A673 (cell line): ENCODE data around the gene METTL24. TPM values are rescaled to one million over a fixed set of nuclear protein-coding genes. Genes with fewer than 3 reads are reported as not detected.

Experiments used
- BruUV-seq: library from RNA; stranded (reverse); fragments of 400-500 nt; replicated peaks from 2 replicates; lab custom pipeline; 2021; lab: Mats Ljungman, UMichigan
- CTCF ChIA-PET: fragments of 300-600 bp; sonication (Branson Sonifier 250); formaldehyde crosslinking; loops from one replicate; lab custom pipeline; 2022; ENCODE audit warnings: antibody characterized with exemption; lab: Charles Lee
- POLR2A ChIA-PET: fragments of 300-600 bp; sonication (Branson Sonifier 250); formaldehyde crosslinking; loops from one replicate; lab custom pipeline; 2022; ENCODE audit warnings: antibody characterized with exemption; ENCODE audit not compliant: low non-redundant PET; lab: Charles Lee
- DNase-seq: peaks from one replicate; pipeline ENCODE4 v3.0.0-alpha.2; 2015; ENCODE audit warnings: low spot score
- H3K27ac ChIP-seq: fragments of 200-600 bp; sonication (generic); 2 replicates; pipeline ENCODE4 v1.5.1; 2016; ENCODE audit warnings: mixed run types, low read depth, mild to moderate bottlenecking, mixed read lengths, antibody characterized with exemption, low read length; ENCODE audit not compliant: poor library complexity, severe bottlenecking
- H3K27me3 ChIP-seq: fragments of 200-600 bp; sonication (generic); replicated peaks from 2 replicates; pipeline ENCODE4 v1.6.1; 2017; ENCODE audit warnings: mixed run types, low read depth, mild to moderate bottlenecking, mixed read lengths, antibody characterized with exemption, low read length; ENCODE audit not compliant: insufficient read depth, poor library complexity
- H3K36me3 ChIP-seq: fragments of 200-600 bp; sonication (generic); 2 replicates; pipeline ENCODE4 v1.6.1; 2016; ENCODE audit warnings: mixed run types, mild to moderate bottlenecking, mixed read lengths, antibody characterized with exemption, low read length; ENCODE audit not compliant: insufficient read depth, poor library complexity, severe bottlenecking
- H3K4me1 ChIP-seq: fragments of 200-600 bp; sonication (generic); 2 replicates; pipeline ENCODE4 v1.6.1; 2017; ENCODE audit warnings: mixed run types, mild to moderate bottlenecking, mixed read lengths, antibody characterized with exemption, low read length; ENCODE audit not compliant: insufficient read depth, poor library complexity, severe bottlenecking
- H3K4me3 ChIP-seq: fragments of 200-600 bp; sonication (generic); 2 replicates; pipeline ENCODE4 v1.5.1; 2016; ENCODE audit warnings: low read depth, mixed run types, mild to moderate bottlenecking, mixed read lengths, low read length; ENCODE audit not compliant: poor library complexity, severe bottlenecking
- H3K9me3 ChIP-seq: fragments of 200-600 bp; sonication (generic); 2 replicates; pipeline ENCODE4 v1.6.1; 2016; ENCODE audit warnings: mixed run types, low read depth, mild to moderate bottlenecking, mixed read lengths, antibody characterized with exemption, low read length; ENCODE audit not compliant: poor library complexity, severe bottlenecking
- EZH2 ChIP-seq: fragments of 200-600 bp; sonication (generic); IDR thresholded peaks from 2 replicates; pipeline ENCODE4 v1.6.1; 2017; ENCODE audit warnings: borderline replicate concordance, low read depth, mild to moderate bottlenecking, mixed read lengths, antibody characterized with exemption, low read length; ENCODE audit not compliant: poor library complexity, severe bottlenecking
- intact Hi-C: fragments of 100-400 bp; cut with micrococcal nuclease; formaldehyde crosslinking; loops from one replicate; pipeline ENCODE4 v1.10.0; 2022; ENCODE audit not compliant: unreplicated experiment
- total RNA-seq: library from RNA; stranded (reverse); gene quantifications from 2 replicates; pipeline ENCODE4 v1.2.3, GENCODE V29; 2021
- TF ChIP-seq, protein P1 (sequence below): fragments of 300-800, 200-600 bp; sonication (generic); conservative IDR thresholded peaks from 2 replicates; pipeline ENCODE4 v1.5.1; 2017; ENCODE audit warnings: low read depth, mild to moderate bottlenecking, antibody characterized with exemption, low read length, moderate library complexity, mixed read lengths

METTL24 gene
- total RNA-seq, 1 experiment from 2014 or later = 6.4 TPM

DNA sequence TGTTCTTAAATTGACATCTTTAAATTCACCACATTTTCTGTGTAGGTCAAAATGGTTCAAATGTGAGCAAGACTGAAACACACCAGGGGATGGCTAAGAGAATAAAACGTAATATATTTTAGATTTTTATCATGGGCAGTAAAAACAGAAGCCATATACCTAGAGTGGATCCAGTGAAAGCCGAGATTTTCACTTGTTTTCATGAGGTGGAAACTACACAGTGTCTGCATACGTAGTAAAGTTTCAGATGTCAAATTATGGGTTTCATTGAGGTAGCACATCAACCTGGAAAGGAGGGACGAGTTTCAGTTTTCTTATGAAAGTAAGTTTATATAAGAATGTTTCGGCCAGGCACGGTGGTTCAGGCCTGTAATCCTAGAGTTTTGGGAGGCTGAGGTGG lies 25.9 kb downstream of the METTL24 start:
- TF ChIP-seq, protein P1, sequence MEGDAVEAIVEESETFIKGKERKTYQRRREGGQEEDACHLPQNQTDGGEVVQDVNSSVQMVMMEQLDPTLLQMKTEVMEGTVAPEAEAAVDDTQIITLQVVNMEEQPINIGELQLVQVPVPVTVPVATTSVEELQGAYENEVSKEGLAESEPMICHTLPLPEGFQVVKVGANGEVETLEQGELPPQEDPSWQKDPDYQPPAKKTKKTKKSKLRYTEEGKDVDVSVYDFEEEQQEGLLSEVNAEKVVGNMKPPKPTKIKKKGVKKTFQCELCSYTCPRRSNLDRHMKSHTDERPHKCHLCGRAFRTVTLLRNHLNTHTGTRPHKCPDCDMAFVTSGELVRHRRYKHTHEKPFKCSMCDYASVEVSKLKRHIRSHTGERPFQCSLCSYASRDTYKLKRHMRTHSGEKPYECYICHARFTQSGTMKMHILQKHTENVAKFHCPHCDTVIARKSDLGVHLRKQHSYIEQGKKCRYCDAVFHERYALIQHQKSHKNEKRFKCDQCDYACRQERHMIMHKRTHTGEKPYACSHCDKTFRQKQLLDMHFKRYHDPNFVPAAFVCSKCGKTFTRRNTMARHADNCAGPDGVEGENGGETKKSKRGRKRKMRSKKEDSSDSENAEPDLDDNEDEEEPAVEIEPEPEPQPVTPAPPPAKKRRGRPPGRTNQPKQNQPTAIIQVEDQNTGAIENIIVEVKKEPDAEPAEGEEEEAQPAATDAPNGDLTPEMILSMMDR = no peak
- no peak for TF ChIP-seq EZH2

DNA sequence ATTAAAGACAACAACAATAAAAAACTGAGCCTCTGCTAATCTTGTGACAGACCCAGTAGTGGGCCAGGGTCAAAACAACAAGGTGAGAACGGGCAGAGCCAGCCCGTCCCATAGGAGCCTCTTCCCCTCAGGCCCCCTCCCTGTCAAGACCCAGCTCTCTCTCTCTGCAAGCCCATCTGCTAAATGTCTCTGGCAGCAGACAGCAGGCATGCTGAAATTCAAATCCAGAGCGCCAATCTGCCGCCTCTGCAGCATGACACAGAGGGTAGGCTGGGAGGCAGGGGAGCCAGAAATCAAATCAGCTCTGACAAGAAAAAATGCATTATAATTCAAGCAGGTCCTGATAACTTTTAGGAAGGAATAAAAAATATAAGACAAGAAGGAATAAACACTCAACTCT lies 26.3 kb downstream of the METTL24 start:
- TF ChIP-seq EZH2 = no peak
- TF ChIP-seq, protein P1 = no peak
- Histone ChIP-seq H3K4me1 (peaks cover 60% of the 10 kb centered on the region), H3K27me3 (no peaks in the 10 kb centered on the region), H3K4me3 (no peak overlapping the region), H3K36me3 (no peaks in the 10 kb centered on the region), H3K9me3 (no peaks in the 10 kb centered on the region), H3K27ac (peak overlapping the region; percentile 73)
- ChIA-PET CTCF (no interaction called here), POLR2A (no interaction called here)
- peak; percentile 76 for DNase-seq
- intact Hi-C loops = no loop called here
- no TSS peak for BruUV-seq

More for the DNA sequence above, 25.9 kb downstream of the METTL24 start:
- no peaks in the 10 kb centered on the region for H3K27me3 ChIP-seq
- peak overlapping the region; percentile 73 for H3K27ac ChIP-seq
- H3K36me3 ChIP-seq = no peaks in the 10 kb centered on the region
- intact Hi-C loops = no loop called here
- CTCF ChIA-PET = interaction anchor here (0.6 kb wide), 1 partner anchor 14 kb away, joined by 3 read pairs; no protein-coding TSS in a partner anchor
- peaks cover 56% of the 10 kb centered on the region for H3K4me1 ChIP-seq
- BruUV-seq = no TSS peak
- POLR2A ChIA-PET = no interaction called here
- H3K9me3 ChIP-seq = no peaks in the 10 kb centered on the region
- DNase-seq = no peak
- no peak overlapping the region for H3K4me3 ChIP-seq

DNA sequence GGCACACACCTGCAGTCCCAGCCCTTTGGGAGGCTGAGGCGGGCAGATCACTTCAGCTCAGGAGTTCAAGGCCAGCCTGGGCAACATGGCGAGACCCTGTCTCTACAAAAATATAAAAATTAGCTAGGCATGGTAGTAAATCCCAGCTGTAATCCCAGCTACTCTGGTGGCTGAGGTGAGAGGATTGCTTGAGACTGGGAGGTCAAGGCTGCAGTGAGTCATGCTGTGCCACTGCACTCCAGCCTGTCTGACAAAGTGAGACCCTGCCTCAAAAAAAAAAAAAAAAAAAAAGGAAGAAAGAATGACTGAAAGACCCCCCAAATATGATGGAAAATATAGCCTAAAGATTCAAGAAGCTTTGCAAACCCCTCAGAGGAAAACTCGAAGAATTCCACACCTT lies 26.8 kb downstream of the METTL24 start:
- H3K27ac ChIP-seq = peak overlapping the region; percentile 73
- no peaks in the 10 kb centered on the region for H3K9me3 ChIP-seq
- H3K27me3 ChIP-seq = no peaks in the 10 kb centered on the region
- CTCF ChIA-PET = no interaction called here
- TF ChIP-seq EZH2 = no peak
- TF ChIP-seq, protein P1 = no peak
- H3K4me1 ChIP-seq = peaks cover 62% of the 10 kb centered on the region
- POLR2A ChIA-PET = no interaction called here
- H3K36me3 ChIP-seq = no peaks in the 10 kb centered on the region
- no TSS peak for BruUV-seq
- no peak for DNase-seq
- intact Hi-C loops = no loop called here
- no peak overlapping the region for H3K4me3 ChIP-seq
